Mucosa of stomach (tissue), 1 donor: ENCODE data around the gene RGS14.
"Not testable (repeated sequence)": the region's sequence is repeated elsewhere in the genome, so short reads cannot be mapped to it uniquely, and the experiment has no call there.

Experiments
- H3K27me3 ChIP-seq: one replicate; pipeline ENCODE4 v1.7.0; 2013; ENCODE audit warnings: mild to moderate bottlenecking, low read length; ENCODE audit not compliant: control insufficient read depth, insufficient read depth
- H3K36me3 ChIP-seq: one replicate; pipeline ENCODE4 v1.7.0; 2013; ENCODE audit warnings: low read length; ENCODE audit not compliant: control insufficient read depth, insufficient read depth
- H3K4me1 ChIP-seq: one replicate; pipeline ENCODE4 v1.7.0; 2013; ENCODE audit warnings: mild to moderate bottlenecking, low read length; ENCODE audit not compliant: control insufficient read depth, insufficient read depth
- H3K4me3 ChIP-seq: one replicate; pipeline ENCODE4 v1.7.0; 2013; ENCODE audit warnings: low read length
- H3K9ac ChIP-seq: one replicate; pipeline ENCODE4 v1.7.0; 2013; ENCODE audit warnings: mild to moderate bottlenecking, low read length, moderate library complexity
- H3K9me3 ChIP-seq: one replicate; pipeline ENCODE4 v1.7.0; 2013; ENCODE audit warnings: mild to moderate bottlenecking, low read length, moderate library complexity; ENCODE audit not compliant: control insufficient read depth
- donor health status: Pancreatic carcinoma.

Gene RGS14

DNA sequence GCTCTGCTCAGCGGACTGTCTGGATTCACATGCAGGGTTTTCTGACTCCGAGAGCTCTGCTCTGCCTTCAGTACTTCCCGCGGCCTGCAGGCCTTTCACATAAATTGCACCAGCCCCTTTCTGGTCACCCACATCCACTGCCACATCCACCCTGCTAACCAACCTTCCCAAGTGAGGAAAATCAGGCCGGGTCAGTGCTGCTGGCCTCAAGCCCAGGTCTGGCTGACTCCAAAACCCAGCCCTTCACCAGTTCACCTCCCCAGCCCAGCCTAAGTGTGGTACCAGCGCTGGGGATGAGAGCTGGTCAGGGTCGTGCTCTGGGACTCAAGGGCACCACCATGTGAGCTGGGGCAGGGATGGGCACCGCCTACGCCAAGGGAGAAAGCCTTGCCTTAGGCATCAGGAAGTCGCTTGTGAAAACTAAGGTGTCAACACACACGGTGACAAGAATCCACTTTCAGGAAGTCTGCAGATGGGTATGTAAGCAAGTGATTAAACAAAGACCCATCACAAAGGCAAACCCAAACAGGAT lies 18.6 kb upstream of the RGS14 start:
- Histone ChIP-seq H3K27me3 (no peaks in the 10 kb centered on the region), H3K36me3 (peaks cover 15% of the 10 kb centered on the region), H3K4me1 (no peaks in the 10 kb centered on the region), H3K9ac (no peak overlapping the region), H3K9me3 (no peaks in the 10 kb centered on the region), H3K4me3 (no peak overlapping the region)

DNA sequence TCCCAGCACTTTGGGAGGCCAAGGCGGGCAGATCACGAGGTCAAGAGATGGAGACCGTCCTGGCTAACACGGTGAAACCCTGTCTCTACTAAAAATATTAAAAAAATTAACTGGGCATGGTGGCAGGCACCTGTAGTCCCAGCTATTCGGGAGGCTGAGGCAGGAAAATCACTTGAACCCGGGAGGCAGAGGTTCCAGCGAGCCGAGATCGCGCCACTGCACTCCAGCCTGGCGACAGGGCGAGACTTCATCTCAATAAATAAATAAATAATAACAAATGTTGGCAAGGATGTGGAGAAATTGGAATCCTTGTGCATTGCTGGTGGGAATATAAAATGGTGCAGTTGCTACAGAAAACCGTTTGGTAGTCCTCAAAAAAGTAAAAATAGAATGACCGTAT lies 14.7 kb upstream of the RGS14 start:
- not testable (repeated sequence) for H3K4me1 ChIP-seq, H3K9ac ChIP-seq, H3K27me3 ChIP-seq, H3K36me3 ChIP-seq, H3K9me3 ChIP-seq, H3K4me3 ChIP-seq

DNA sequence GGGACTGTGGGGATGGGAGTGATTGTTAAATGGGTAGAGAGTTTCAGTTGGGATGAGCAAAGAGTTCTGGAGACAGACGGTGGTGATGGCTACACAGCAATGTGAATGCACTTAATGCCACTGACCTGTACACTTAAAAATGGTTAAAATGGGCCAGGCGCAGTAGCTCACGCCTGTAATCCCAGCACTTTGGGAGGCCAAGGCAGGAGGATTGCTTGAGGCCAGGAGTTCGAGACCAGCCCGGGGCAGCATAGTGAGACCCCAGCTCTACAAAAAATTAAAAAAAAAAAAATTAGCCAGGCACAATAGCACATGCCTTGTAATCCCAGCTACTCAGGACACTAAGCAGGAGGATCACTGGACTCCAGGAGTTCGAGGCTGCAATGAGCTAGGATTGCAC lies 13.9 kb upstream of the RGS14 start:
- H3K27me3 ChIP-seq: no peaks in the 10 kb centered on the region
- no peaks in the 10 kb centered on the region for H3K36me3 ChIP-seq
- H3K9me3 ChIP-seq: no peaks in the 10 kb centered on the region
- H3K4me1 ChIP-seq: peaks cover 6% of the 10 kb centered on the region
- no peak overlapping the region for H3K4me3 ChIP-seq
- H3K9ac ChIP-seq: no peak overlapping the region

DNA sequence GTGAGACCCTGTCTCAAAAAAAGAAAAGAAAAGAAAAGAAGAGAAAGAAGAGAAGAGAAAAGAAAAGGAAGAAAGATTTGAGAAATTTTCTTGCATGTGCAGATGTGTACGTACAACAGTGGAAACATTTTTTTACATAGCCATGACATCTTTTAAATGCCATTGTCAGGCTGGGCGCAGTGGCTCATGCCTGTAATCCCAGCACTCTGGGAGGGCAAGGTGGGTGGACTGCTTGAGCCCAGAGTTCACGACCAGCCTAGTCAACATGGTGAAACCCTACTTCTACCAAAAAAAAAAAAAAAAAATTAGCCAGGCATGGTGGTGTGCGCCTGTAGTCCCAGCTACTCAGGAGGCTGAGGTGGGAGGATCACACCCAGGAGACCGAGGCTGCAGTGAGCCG lies 12.8 kb upstream of the RGS14 start:
- H3K4me3 ChIP-seq: no peak overlapping the region
- H3K9me3 ChIP-seq: no peaks in the 10 kb centered on the region
- no peaks in the 10 kb centered on the region for H3K36me3 ChIP-seq
- H3K9ac ChIP-seq: no peak overlapping the region
- H3K27me3 ChIP-seq: no peaks in the 10 kb centered on the region
- peaks cover 9% of the 10 kb centered on the region for H3K4me1 ChIP-seq

DNA sequence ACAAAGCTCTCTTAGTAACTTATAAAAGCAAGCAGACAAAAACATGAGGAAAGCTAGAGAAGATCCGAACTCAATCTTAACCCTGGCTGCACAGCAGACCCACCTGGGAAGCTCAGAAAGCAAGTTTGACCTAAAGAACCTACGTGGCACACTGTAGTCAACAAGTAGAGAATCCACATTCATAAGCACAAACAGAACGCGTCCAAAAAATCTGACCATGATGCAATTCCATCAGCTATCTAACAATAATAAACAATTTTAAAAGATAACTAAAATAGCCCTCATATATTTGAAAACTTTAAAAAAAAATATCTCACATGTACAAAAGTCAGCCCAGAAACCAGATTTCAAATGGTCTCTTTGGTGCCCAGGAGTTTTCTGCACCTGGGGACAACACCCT lies 10.9 kb upstream of the RGS14 start:
- Histone ChIP-seq H3K36me3 (no peaks in the 10 kb centered on the region), H3K4me1 (peaks cover 20% of the 10 kb centered on the region), H3K9ac (no peak overlapping the region), H3K4me3 (no peak overlapping the region), H3K9me3 (no peaks in the 10 kb centered on the region), H3K27me3 (no peaks in the 10 kb centered on the region)

DNA sequence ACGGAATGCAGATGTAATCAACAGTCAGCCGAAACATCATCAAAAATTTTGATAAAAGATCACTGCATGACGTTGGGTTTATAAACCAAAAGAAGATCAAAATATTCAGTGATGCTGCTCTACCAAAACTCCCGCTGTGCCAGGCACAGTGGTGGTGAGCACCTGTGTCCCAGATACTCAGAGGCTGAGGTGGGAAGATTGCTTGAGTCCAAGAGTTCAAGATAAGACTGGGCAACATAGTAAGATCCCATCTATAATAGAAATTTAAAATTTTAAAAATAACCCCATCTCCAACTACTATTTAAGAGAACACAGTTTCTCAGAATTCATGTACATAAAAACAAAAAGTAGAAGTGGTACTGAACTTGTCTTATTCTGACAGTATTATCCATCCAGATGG lies 10.0 kb upstream of the RGS14 start:
- Histone ChIP-seq H3K4me1 (peaks cover 25% of the 10 kb centered on the region), H3K4me3 (no peak overlapping the region), H3K9me3 (no peaks in the 10 kb centered on the region), H3K9ac (no peak overlapping the region), H3K36me3 (no peaks in the 10 kb centered on the region), H3K27me3 (no peaks in the 10 kb centered on the region)

DNA sequence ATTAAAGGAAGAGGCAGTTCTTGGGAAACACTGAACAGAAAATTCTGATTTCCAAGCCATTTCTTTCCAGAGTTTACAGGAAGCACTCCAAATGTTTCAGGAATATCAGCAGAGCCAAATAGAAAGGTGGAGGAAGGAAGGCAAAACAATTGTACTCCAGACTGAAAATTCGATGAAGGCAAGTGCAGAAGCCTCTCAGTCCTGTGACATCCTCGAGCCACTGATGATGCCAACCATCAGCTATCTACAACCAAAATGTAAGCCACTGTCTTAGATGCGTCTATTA lies 8.4 kb upstream of the RGS14 start:
- Histone ChIP-seq H3K36me3 (no peaks in the 10 kb centered on the region), H3K9ac (no peak overlapping the region), H3K9me3 (no peaks in the 10 kb centered on the region), H3K27me3 (no peaks in the 10 kb centered on the region), H3K4me1 (peaks cover 25% of the 10 kb centered on the region), H3K4me3 (no peak overlapping the region)

DNA sequence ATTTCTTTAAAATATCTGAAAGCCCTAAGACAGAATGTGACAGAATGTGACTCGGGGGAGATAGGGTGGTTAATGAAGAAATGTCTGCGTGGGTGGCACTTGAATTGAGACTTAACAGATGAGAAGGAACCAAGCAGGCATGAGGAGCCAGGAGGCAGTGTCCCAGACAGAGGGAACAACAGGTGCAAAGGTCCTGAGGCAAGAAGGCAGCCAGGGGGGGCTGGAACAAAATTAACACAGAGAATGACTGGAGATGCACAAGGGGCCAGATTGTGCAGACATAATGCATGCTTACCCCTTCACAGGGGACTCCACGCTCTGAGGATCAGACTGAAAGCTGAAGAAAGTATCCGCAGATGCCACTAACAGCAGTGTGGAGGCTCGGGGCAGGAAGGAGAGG lies 8.0 kb upstream of the RGS14 start:
- no peak overlapping the region for H3K9ac ChIP-seq
- H3K36me3 ChIP-seq: no peaks in the 10 kb centered on the region
- no peak overlapping the region for H3K4me3 ChIP-seq
- peaks cover 25% of the 10 kb centered on the region for H3K4me1 ChIP-seq
- no peaks in the 10 kb centered on the region for H3K27me3 ChIP-seq
- H3K9me3 ChIP-seq: no peaks in the 10 kb centered on the region

DNA sequence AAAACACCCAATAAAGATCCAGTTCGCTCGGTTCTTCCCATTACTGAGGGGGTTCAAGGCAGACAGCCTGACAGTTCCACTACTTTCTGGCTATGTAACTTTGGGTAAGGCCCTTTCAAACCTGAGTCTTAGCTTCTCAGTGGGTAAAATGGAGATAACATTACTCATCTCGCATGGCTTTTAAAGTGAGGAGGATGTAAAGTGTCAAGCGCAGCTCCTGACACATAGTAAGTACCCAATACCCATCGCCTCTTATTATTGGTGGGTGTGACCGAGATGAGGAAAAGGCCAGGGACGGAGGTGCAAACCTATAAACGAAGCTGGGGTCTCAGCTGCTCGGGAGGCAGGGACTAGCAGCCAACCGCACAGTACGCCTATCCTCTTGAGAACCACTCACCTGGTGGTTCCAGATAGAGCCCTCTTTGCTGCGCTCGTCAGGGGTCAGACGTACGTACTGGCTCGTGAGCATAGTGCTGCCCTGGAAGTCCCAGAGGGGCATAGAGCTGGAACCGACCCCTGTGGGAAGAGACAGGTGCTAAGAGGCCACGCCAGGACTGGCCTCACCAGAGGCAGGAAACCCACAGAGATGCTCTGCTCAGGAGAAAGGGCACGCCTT lies 6.8 kb upstream of the RGS14 start:
- H3K9me3 ChIP-seq: no peaks in the 10 kb centered on the region
- H3K27me3 ChIP-seq: no peaks in the 10 kb centered on the region
- peaks cover 25% of the 10 kb centered on the region for H3K4me1 ChIP-seq
- H3K4me3 ChIP-seq: peak overlapping the region; percentile 86
- no peaks in the 10 kb centered on the region for H3K36me3 ChIP-seq
- peak overlapping the region; percentile 98 for H3K9ac ChIP-seq

DNA sequence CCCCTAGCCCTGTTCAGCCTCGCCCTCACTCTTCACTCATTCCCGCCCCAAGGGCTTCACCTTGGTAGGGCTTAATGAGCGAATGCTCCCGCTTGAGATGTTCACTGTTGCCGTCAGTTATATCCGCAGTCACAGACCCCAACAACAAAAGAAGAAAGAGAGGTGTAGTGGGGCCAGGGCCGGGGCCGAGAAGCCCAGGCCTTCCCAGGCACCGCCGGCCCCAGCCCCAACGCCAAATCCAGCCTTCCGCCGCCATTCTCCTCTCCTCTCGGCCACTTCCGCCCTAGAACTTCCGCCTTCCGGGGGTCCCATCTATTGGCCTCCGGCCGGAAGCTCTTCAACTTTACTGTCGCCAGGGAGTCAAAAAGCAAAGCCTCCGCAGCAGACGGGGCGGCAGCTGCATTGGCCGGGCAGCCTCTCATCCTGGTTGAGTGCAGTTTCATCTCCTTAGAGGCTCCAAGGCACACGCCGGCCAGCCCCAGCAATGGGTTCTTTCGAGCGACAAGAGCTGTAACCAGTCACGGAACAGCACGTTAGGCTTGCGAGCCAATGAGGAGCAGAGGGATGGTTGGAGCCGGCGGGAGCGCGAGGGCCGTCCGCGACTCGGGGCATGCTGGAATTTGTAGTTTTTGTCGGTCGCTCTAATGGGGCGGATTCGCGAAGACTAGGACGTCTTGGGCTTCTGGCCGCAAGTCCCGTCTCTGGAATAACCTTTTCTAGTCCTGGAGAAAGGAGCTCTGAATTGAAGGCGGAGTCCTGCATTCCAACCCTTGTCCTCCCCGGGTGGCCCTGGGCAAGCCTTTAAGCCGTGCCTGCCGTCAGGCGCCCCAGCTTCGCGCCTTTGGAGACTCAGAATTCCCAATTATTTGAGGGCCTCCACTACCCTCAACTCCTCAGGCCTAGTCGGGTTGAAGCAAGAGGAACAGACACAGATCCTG lies 6.1 kb upstream of the RGS14 start, which contains the start of gene LMAN2:
Gene LMAN2 (minus strand): TSS at position 277 of the 938 bp plus-strand sequence. CDS start 21 bp downstream, at position 256.
- H3K9me3 ChIP-seq: no peaks in the 10 kb centered on the region
- H3K9ac ChIP-seq: peak within 1 kb of the TSS; percentile 98
- H3K4me3 ChIP-seq: peak within 1 kb of the TSS; percentile 86
- H3K36me3 ChIP-seq: no peaks in the 10 kb centered on the region
- peaks cover 25% of the 10 kb centered on the region for H3K4me1 ChIP-seq
- no peaks in the 10 kb centered on the region for H3K27me3 ChIP-seq

DNA sequence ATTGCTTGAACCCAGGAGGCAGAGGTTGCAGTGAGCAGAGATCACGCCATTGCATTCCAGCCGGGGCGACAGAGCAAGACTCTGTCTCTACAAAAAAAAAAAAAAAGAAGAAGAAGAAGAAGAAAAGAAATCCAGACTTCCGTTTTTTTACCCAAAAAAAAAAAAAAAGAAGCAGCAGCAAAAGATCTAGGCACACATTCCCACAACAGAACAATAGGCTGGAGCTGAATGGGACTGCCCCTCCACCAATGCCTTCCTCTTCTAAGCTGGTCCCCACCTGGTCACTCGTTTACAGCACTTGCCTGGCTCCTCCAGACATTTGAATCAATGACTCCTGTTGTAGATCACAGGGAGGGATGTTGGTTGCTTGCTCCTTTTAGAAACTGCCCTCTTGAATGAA lies 4.6 kb upstream of the RGS14 start:
- H3K4me1 ChIP-seq: peaks cover 32% of the 10 kb centered on the region

DNA sequence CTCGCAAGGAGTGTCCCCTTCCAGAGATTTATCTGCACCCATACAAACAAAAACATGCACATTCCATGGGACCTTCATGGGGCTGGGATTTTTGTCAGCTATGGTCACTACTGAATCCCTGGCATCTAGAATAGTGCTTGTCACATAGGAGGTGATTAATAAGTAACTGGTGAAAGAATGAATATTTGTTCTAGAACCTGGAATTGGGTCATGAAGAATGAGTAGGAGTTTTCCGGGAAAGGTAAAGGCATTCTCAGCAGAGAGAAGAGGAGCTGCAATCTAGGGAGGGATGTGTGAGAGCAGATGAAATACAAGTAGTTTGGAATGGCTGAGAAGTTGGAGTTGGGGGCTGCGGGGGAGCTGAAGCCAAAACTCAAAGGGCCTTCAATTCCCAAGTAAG lies 3.5 kb upstream of the RGS14 start:
- H3K4me3 ChIP-seq: no peak overlapping the region
- no peaks in the 10 kb centered on the region for H3K9me3 ChIP-seq
- H3K9ac ChIP-seq: no peak overlapping the region
- H3K27me3 ChIP-seq: no peaks in the 10 kb centered on the region
- no peaks in the 10 kb centered on the region for H3K36me3 ChIP-seq
- H3K4me1 ChIP-seq: peaks cover 44% of the 10 kb centered on the region

More for the DNA sequence above, 4.6 kb upstream of the RGS14 start:
- no peaks in the 10 kb centered on the region for H3K27me3 ChIP-seq
- no peak overlapping the region for H3K9ac ChIP-seq
- H3K36me3 ChIP-seq: no peaks in the 10 kb centered on the region
- no peaks in the 10 kb centered on the region for H3K9me3 ChIP-seq
- H3K4me3 ChIP-seq: no peak overlapping the region
